GM12878 (cell line): ENCODE measurements around the gene SMCP. TPM values are rescaled to one million over a fixed set of nuclear protein-coding genes. Genes with fewer than 3 reads are reported as not detected.

ENCODE experiments used
- ESRRA ChIP-seq: IDR thresholded peaks from 2 replicates; pipeline ENCODE4 v1.6.1; 2012; ENCODE audit warnings: mild to moderate bottlenecking, low read length, improper control_type of control experiment
- FOXK2 ChIP-seq: fragments of 450-650 bp; IDR thresholded peaks from 2 replicates; pipeline ENCODE4 v1.6.1; 2017; ENCODE audit warnings: mild to moderate bottlenecking, moderate library complexity
- PAX8 ChIP-seq: fragments of 450-650 bp; IDR thresholded peaks from 2 replicates; pipeline ENCODE4 v1.6.1; 2017; ENCODE audit warnings: mild to moderate bottlenecking, moderate library complexity
- PML ChIP-seq: IDR thresholded peaks from 2 replicates; pipeline ENCODE4 v1.6.1; 2012; ENCODE audit warnings: low read length, inconsistent platforms
- ZBED1 ChIP-seq: IDR thresholded peaks from 2 replicates; pipeline ENCODE4 v1.6.1; 2016; ENCODE audit warnings: borderline replicate concordance
- polyA plus RNA-seq, 11 experiments: library from polyadenylated mRNA; depleted of rRNA in 4 of 11; unstranded in 6 of 11; stranded (reverse) in 5 of 11; fragments of >200 nt; fragmentation: Nextera tagmentation in 4 of 11; fragmentation: Illumina TruSeq in 1 of 11; extraction: Ambion mirVana in 4 of 11; extraction: Trizol in 1 of 11; gene quantifications; 1 replicate in 1 of 11; 2 replicates in 10 of 11; pipeline versions ENCODE4 v1.2.1 to v1.2.3, GENCODE V29; 2011 to 2016; ENCODE audit warnings: inconsistent platforms in 2 of 11, missing spikeins in 2 of 11, low read depth in 1 of 11
- total RNA-seq, 4 experiments: library from RNA; depleted of rRNA in 3 of 4; stranded (reverse); fragments of >200 nt in 3 of 4; fragmentation: Illumina TruSeq in 1 of 4; extraction: Trizol in 1 of 4; gene quantifications; 2 replicates each; pipeline versions ENCODE4 v1.2.1 to v1.2.3, GENCODE V29; 2013 to 2021
- TF ChIP-seq, protein P1 (sequence below): IDR thresholded peaks from 2 replicates; pipeline ENCODE4 v1.6.1; 2012; ENCODE audit warnings: low read length, inconsistent platforms
- TF ChIP-seq, protein P2 (sequence below): IDR thresholded peaks from 2 replicates; pipeline ENCODE4 v1.6.1; 2011; ENCODE audit warnings: borderline replicate concordance, low read depth, mild to moderate bottlenecking, moderate library complexity, mixed read lengths, low read length; ENCODE audit not compliant: insufficient read depth; ENCODE audit errors: extremely low read length
- TF ChIP-seq, protein P3 (sequence below): fragments of 450-650 bp; IDR thresholded peaks from 2 replicates; pipeline ENCODE4 v1.6.1; 2016; ENCODE audit warnings: mild to moderate bottlenecking, moderate library complexity, borderline replicate concordance
- TF ChIP-seq, protein P4 (sequence below): fragments of 450-650 bp; formaldehyde crosslinking; IDR thresholded peaks from 2 replicates; pipeline ENCODE4 v1.5.0; 2022; ENCODE audit warnings: mild to moderate bottlenecking, missing genetic modification characterization

SMCP gene
- total and polyA plus RNA-seq, 10 of the 15 experiments (the other 5 are each of a cell fraction or from before 2014, with no cell fraction given) = 0.16 to 0.69 (median 0.27) TPM; not detected in 7

DNA sequence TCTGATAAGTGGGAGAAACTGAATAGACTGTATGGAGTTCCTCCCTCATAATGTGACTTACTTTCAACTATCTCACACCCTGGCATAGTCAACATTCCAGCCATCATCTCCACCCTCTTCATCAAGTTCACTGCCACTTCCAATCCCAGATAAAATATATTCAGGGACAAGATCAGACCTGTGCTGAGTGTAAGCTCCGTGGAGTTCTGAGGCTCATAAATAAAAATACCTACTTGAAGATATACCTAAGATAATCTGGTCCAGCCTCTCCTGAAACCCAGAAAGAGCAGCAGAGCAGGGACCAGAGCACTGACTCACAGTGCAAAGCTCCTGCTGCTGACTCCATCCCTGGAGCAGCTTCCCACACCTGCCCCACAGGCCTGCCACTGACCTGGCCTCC lies 20.1 kb upstream of the SMCP start (continued):
- TF ChIP-seq, protein P1, sequence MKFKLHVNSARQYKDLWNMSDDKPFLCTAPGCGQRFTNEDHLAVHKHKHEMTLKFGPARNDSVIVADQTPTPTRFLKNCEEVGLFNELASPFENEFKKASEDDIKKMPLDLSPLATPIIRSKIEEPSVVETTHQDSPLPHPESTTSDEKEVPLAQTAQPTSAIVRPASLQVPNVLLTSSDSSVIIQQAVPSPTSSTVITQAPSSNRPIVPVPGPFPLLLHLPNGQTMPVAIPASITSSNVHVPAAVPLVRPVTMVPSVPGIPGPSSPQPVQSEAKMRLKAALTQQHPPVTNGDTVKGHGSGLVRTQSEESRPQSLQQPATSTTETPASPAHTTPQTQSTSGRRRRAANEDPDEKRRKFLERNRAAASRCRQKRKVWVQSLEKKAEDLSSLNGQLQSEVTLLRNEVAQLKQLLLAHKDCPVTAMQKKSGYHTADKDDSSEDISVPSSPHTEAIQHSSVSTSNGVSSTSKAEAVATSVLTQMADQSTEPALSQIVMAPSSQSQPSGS = no peak
- TF ChIP-seq, protein P2, sequence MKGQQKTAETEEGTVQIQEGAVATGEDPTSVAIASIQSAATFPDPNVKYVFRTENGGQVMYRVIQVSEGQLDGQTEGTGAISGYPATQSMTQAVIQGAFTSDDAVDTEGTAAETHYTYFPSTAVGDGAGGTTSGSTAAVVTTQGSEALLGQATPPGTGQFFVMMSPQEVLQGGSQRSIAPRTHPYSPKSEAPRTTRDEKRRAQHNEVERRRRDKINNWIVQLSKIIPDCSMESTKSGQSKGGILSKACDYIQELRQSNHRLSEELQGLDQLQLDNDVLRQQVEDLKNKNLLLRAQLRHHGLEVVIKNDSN = no peak
- TF ChIP-seq PML (no peak), PAX8 (no peak), ZBED1 (no peak), ESRRA (no peak), FOXK2 (no peak)
- TF ChIP-seq, protein P3, sequence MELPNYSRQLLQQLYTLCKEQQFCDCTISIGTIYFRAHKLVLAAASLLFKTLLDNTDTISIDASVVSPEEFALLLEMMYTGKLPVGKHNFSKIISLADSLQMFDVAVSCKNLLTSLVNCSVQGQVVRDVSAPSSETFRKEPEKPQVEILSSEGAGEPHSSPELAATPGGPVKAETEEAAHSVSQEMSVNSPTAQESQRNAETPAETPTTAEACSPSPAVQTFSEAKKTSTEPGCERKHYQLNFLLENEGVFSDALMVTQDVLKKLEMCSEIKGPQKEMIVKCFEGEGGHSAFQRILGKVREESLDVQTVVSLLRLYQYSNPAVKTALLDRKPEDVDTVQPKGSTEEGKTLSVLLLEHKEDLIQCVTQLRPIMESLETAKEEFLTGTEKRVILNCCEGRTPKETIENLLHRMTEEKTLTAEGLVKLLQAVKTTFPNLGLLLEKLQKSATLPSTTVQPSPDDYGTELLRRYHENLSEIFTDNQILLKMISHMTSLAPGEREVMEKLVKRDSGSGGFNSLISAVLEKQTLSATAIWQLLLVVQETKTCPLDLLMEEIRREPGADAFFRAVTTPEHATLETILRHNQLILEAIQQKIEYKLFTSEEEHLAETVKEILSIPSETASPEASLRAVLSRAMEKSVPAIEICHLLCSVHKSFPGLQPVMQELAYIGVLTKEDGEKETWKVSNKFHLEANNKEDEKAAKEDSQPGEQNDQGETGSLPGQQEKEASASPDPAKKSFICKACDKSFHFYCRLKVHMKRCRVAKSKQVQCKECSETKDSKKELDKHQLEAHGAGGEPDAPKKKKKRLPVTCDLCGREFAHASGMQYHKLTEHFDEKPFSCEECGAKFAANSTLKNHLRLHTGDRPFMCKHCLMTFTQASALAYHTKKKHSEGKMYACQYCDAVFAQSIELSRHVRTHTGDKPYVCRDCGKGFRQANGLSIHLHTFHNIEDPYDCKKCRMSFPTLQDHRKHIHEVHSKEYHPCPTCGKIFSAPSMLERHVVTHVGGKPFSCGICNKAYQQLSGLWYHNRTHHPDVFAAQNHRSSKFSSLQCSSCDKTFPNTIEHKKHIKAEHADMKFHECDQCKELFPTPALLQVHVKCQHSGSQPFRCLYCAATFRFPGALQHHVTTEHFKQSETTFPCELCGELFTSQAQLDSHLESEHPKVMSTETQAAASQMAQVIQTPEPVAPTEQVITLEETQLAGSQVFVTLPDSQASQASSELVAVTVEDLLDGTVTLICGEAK = no peak
- TF ChIP-seq, protein P4, sequence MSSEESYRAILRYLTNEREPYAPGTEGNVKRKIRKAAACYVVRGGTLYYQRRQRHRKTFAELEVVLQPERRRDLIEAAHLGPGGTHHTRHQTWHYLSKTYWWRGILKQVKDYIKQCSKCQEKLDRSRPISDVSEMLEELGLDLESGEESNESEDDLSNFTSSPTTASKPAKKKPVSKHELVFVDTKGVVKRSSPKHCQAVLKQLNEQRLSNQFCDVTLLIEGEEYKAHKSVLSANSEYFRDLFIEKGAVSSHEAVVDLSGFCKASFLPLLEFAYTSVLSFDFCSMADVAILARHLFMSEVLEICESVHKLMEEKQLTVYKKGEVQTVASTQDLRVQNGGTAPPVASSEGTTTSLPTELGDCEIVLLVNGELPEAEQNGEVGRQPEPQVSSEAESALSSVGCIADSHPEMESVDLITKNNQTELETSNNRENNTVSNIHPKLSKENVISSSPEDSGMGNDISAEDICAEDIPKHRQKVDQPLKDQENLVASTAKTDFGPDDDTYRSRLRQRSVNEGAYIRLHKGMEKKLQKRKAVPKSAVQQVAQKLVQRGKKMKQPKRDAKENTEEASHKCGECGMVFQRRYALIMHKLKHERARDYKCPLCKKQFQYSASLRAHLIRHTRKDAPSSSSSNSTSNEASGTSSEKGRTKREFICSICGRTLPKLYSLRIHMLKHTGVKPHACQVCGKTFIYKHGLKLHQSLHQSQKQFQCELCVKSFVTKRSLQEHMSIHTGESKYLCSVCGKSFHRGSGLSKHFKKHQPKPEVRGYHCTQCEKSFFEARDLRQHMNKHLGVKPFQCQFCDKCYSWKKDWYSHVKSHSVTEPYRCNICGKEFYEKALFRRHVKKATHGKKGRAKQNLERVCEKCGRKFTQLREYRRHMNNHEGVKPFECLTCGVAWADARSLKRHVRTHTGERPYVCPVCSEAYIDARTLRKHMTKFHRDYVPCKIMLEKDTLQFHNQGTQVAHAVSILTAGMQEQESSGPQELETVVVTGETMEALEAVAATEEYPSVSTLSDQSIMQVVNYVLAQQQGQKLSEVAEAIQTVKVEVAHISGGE (CRISPR knock-in tag) = no peak
